Muscle of back (tissue), 11 donors: ENCODE measurements around the gene PSKH1. TPM values are rescaled to one million over a fixed set of nuclear protein-coding genes. Genes with fewer than 3 reads are reported as not detected.
A peak's percentile ranks its signal among the peaks of the same experiment; 100 is the strongest.
"Not testable (repeated sequence)": the region's sequence is repeated elsewhere in the genome, so short reads cannot be mapped to it uniquely, and the experiment has no call there.

Experiments
- DNase-seq, 3 donors: peaks; one replicate each; pipeline versions ENCODE4 v3.0.0 to v3.0.0-alpha.2; 2013
- polyA plus RNA-seq, 10 donors: library from polyadenylated mRNA; unstranded; fragments of 120-200 nt; gene quantifications; one replicate each; pipeline ENCODE4 v1.2.1, GENCODE V29; 2013; ENCODE audit not compliant: insufficient read length in 10 of 10

Gene PSKH1
- polyA plus RNA-seq, 10 donors, result 17.1 to 27.5 (median 20.7) TPM

- peak in 1 of 3 donors; percentile 56 for DNase-seq
Measured at GRCh38 chr16:67923414-67924116, 30.5 kb downstream of the PSKH1 start.

GRCh38 chr16:67924140-67924906, 31.3 kb downstream of the PSKH1 start:
- DNase-seq, result no peak

GRCh38 chr16:67926181-67926750, 33.2 kb downstream of the PSKH1 start:
- DNase-seq, result no peak

- DNase-seq, result no peak
Measured at GRCh38 chr16:67927131-67927941, 34.3 kb downstream of the PSKH1 start.

- no peak for DNase-seq
Measured at GRCh38 chr16:67928147-67928546, 35.1 kb downstream of the PSKH1 start.

- peak in 2 of 3 donors; percentile 70 to 81 for DNase-seq
Measured at GRCh38 chr16:67928561-67929364, 35.7 kb downstream of the PSKH1 start.

GRCh38 chr16:67930191-67930590, 37.1 kb downstream of the PSKH1 start:
- no peak for DNase-seq

GRCh38 chr16:67930678-67931211, 37.7 kb downstream of the PSKH1 start:
- DNase-seq, result no peak

GRCh38 chr16:67931712-67932461, 38.8 kb downstream of the PSKH1 start, which contains the start of gene CTRL:
CTRL (minus strand) TSS chr16:67931862; CDS start chr16:67931852, 10 bp downstream.
- no peak for DNase-seq

GRCh38 chr16:67932462-67932840, 39.4 kb downstream of the PSKH1 start:
- peak in 1 of 3 donors; percentile 5 for DNase-seq

- no peak for DNase-seq
Measured at GRCh38 chr16:67933805-67934204, 40.8 kb downstream of the PSKH1 start.

GRCh38 chr16:67934306-67935100, 41.4 kb downstream of the PSKH1 start:
- DNase-seq, result peak in 1 of 3 donors; percentile 32

- DNase-seq, result peak in 1 of 3 donors; percentile 52
Measured at GRCh38 chr16:67935101-67935401, 42.0 kb downstream of the PSKH1 start.

- DNase-seq, result peak; percentile 91 to 97 (median 93)
Measured at GRCh38 chr16:67935402-67936123, 42.5 kb downstream of the PSKH1 start.

- peak in 1 of 3 donors; percentile 84 for DNase-seq
Measured at GRCh38 chr16:67936124-67936879, 43.2 kb downstream of the PSKH1 start, which contains the start of gene PSMB10. PSMB10 (minus strand) TSS chr16:67936850; CDS start chr16:67936749, 101 bp downstream.

GRCh38 chr16:67936880-67937605, 44.0 kb downstream of the PSKH1 start:
- DNase-seq, result peak in 1 of 3 donors; percentile 85

- not testable (repeated sequence) for DNase-seq
Measured at GRCh38 chr16:67937713-67938112, 44.7 kb downstream of the PSKH1 start.
